Fibroblast of lung (primary cell): ENCODE data around the gene MKI67. TPM values are rescaled to one million over a fixed set of nuclear protein-coding genes. Genes with fewer than 3 reads are reported as not detected.

Experiments used
- DNase-seq, 2 donors: peaks; one replicate each; pipeline versions ENCODE4 v3.0.0 to v3.0.0-alpha.2; 2010; ENCODE audit warnings: low read depth in 2 of 2
- H2AFZ ChIP-seq: 2 replicates; pipeline ENCODE4 v1.5.1; 2012; ENCODE audit warnings: low read length, control low read depth, inconsistent platforms
- H3K27ac ChIP-seq: 2 replicates; pipeline ENCODE4 v1.5.1; 2011; ENCODE audit warnings: low read length, control low read depth; ENCODE audit not compliant: insufficient read depth
- H3K27me3 ChIP-seq: 2 replicates; pipeline ENCODE4 v1.5.1; 2011; ENCODE audit warnings: mild to moderate bottlenecking, low read length; ENCODE audit not compliant: control insufficient read depth, insufficient read depth
- H3K36me3 ChIP-seq: 2 replicates; pipeline ENCODE4 v1.5.1; 2011; ENCODE audit warnings: low read length; ENCODE audit not compliant: control insufficient read depth, insufficient read depth
- H3K4me1 ChIP-seq: 2 replicates; pipeline ENCODE4 v1.5.1; 2011; ENCODE audit warnings: low read length; ENCODE audit not compliant: control insufficient read depth, insufficient read depth; ENCODE audit errors: extremely low read depth
- H3K4me2 ChIP-seq: 2 replicates; pipeline ENCODE4 v1.5.1; 2011; ENCODE audit warnings: low read length, control low read depth; ENCODE audit not compliant: insufficient read depth; ENCODE audit errors: extremely low read depth
- H3K4me3 ChIP-seq, 4 experiments: fragments of 200-600 bp in 1 of 4; sonication (generic) in 1 of 4; replicated peaks in 1 of 4; 2 replicates each; pipeline ENCODE4 v1.5.1; 2011 to 2016; ENCODE audit warnings: low read length in 4 of 4, low read depth in 3 of 4, mild to moderate bottlenecking in 3 of 4, control low read depth in 2 of 4, inconsistent platforms in 1 of 4, mixed read lengths in 1 of 4; ENCODE audit not compliant: insufficient read depth in 1 of 4; ENCODE audit errors: control extremely low read depth in 1 of 4
- H3K79me2 ChIP-seq: 2 replicates; pipeline ENCODE4 v1.5.1; 2012; ENCODE audit warnings: mild to moderate bottlenecking, low read length, inconsistent platforms; ENCODE audit not compliant: control insufficient read depth, insufficient read depth
- H3K9ac ChIP-seq: 2 replicates; pipeline ENCODE4 v1.5.1; 2011; ENCODE audit warnings: mild to moderate bottlenecking, low read length, control low read depth; ENCODE audit not compliant: insufficient read depth
- H3K9me3 ChIP-seq: 2 replicates; pipeline ENCODE4 v1.5.1; 2012; ENCODE audit warnings: low read depth, low read length; ENCODE audit not compliant: control insufficient read depth, insufficient read depth
- H4K20me1 ChIP-seq: 2 replicates; pipeline ENCODE4 v1.5.1; 2011; ENCODE audit warnings: low read length; ENCODE audit not compliant: control insufficient read depth, insufficient read depth; ENCODE audit errors: extremely low read depth
- CTCF ChIP-seq, 2 donors: IDR thresholded peaks in 1 of 2; conservative IDR thresholded peaks in 1 of 2; 1 replicate in 1 of 2; 2 replicates in 1 of 2; pipeline ENCODE4 v1.5.1; 2011 to 2012; ENCODE audit warnings: low read length in 2 of 2, control low read depth in 1 of 2, inconsistent platforms in 1 of 2, low read depth in 1 of 2, mild to moderate bottlenecking in 1 of 2
- EZH2 ChIP-seq: IDR thresholded peaks from 2 replicates; pipeline ENCODE4 v1.5.1; 2012; ENCODE audit warnings: low read length, control low read depth, mild to moderate bottlenecking; ENCODE audit errors: missing control alignments
- polyA plus RNA-seq, 2 donors: library from polyadenylated mRNA; depleted of rRNA in 1 of 2; stranded (reverse) in 1 of 2; unstranded in 1 of 2; fragments of >200 nt; gene quantifications; 2 replicates each; pipeline ENCODE4 v1.2.1, GENCODE V29; 2011 to 2012; ENCODE audit warnings: missing spikeins in 1 of 2
- total RNA-seq: library from RNA; depleted of rRNA; stranded (reverse); fragments of >200 nt; gene quantifications from 2 replicates; pipeline ENCODE4 v1.2.1, GENCODE V29; 2014

MKI67 gene
- total and polyA plus RNA-seq, 2 donors (not counting 1 experiment from before 2014, with no cell fraction given) = 4.3 to 6.4 TPM

- Histone ChIP-seq H3K27me3 (no peaks in the 10 kb centered on the region), H3K27ac (no peak overlapping the region), H3K9ac (no peak overlapping the region), H4K20me1 (no peaks in the 10 kb centered on the region), H3K9me3 (no peaks in the 10 kb centered on the region), H3K4me1 (no peaks in the 10 kb centered on the region), H3K79me2 (no peaks in the 10 kb centered on the region), H3K36me3 (no peaks in the 10 kb centered on the region), H3K4me3 (no peak overlapping the region), H2AFZ (no peak overlapping the region), H3K4me2 (no peak overlapping the region)
- TF ChIP-seq CTCF (conservative IDR thresholded peaks at IDR 0.05 in 1 of 2, IDR thresholded peaks at IDR 0.05 in 1 of 2; ENCODE audit: low read depth in 1 of 2, low read length in 2 of 2) = no peak
- no peak for DNase-seq
Observed at GRCh38 chr10:128073890-128074289, 52.3 kb downstream of the MKI67 start.

DNA sequence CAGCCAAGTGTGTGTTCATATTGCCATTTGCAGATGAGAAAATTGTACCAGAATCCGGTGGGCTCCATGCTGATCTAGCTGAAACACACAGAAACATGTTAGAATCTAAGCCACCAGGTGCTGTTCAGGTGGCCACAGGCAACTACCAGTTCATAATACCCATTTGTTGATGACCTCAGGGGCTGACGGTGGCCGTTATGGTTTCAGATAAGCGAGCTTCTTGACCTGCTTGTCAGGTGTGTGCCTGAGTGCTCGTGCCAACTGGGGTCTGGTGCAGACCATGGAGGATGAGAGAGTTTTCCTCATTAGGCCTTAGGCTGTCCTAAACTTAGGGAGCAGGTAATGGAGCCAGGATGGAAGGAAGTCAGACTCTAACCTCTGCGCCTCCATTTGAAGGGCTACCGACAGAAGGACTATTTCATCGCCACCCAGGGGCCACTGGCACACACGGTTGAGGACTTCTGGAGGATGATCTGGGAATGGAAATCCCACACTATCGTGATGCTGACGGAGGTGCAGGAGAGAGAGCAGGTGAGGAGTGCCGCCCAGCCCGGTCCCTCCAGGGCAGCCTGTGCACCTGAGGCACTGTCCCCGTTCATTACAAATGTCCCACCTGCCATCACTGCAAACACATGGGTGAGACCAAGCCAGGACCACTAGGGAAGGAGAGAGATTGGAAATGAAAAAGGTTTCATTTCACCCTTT, 53.1 kb downstream of the MKI67 start:
- Histone ChIP-seq H3K27me3 (no peaks in the 10 kb centered on the region), H4K20me1 (no peaks in the 10 kb centered on the region), H2AFZ (no peak overlapping the region), H3K27ac (no peak overlapping the region), H3K4me1 (no peaks in the 10 kb centered on the region), H3K4me2 (no peak overlapping the region), H3K9ac (no peak overlapping the region), H3K79me2 (no peaks in the 10 kb centered on the region), H3K36me3 (no peaks in the 10 kb centered on the region), H3K9me3 (no peaks in the 10 kb centered on the region), H3K4me3 (no peak overlapping the region)
- no peak for DNase-seq
- TF ChIP-seq EZH2 = no peak
- no peak for TF ChIP-seq CTCF (conservative IDR thresholded peaks at IDR 0.05 in 1 of 2, IDR thresholded peaks at IDR 0.05 in 1 of 2; ENCODE audit: low read depth in 1 of 2, low read length in 2 of 2)

DNA sequence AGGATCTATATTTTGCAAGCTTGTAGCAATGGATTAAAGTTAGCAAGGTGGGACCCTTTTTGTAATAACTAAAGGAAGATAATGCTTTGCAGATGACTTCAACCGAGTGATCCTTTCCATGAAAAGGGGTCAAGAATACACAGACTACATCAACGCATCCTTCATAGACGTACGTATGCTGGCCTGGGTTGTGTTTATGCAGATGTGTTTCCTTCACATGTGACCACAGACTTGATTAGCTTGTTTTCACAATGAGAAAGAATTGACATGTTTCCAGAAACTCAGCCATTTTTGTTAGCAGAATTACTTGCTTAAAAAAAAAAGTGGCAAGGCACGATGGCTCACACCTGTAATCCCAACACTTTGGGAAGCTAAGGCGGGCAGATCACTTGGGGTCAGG, 54.2 kb downstream of the MKI67 start:
- DNase-seq = no peak
- Histone ChIP-seq H3K4me3 (no peak overlapping the region), H3K4me1 (no peaks in the 10 kb centered on the region), H3K79me2 (no peaks in the 10 kb centered on the region), H3K9me3 (no peaks in the 10 kb centered on the region), H3K9ac (no peak overlapping the region), H2AFZ (no peak overlapping the region), H3K27ac (no peak overlapping the region), H4K20me1 (no peaks in the 10 kb centered on the region), H3K27me3 (no peaks in the 10 kb centered on the region), H3K4me2 (no peak overlapping the region), H3K36me3 (no peaks in the 10 kb centered on the region)
- TF ChIP-seq EZH2 = no peak
- TF ChIP-seq CTCF (conservative IDR thresholded peaks at IDR 0.05 in 1 of 2, IDR thresholded peaks at IDR 0.05 in 1 of 2; ENCODE audit: low read depth in 1 of 2, low read length in 2 of 2) = no peak
